Right lobe of liver (tissue), 4 donors: ENCODE results near the gene MMP21.

Experiments used
- CTCF ChIP-seq, 4 donors: fragments of 200-600 bp in 3 of 4; fragments of 450-650 bp in 1 of 4; IDR thresholded peaks; one replicate each; pipeline versions ENCODE4 v1.5.1 to v1.8.0; 2016 to 2022; ENCODE audit warnings: antibody characterized with exemption in 4 of 4, mild to moderate bottlenecking in 2 of 4
- POLR2A ChIP-seq: fragments of 450-650 bp; IDR thresholded peaks from one replicate; pipeline ENCODE4 v1.6.1; 2017; ENCODE audit warnings: antibody characterized with exemption, mild to moderate bottlenecking
- donor health status: DM: no; HTN: no; CAD: no.
- donor health status: DM: no; HTN: no; CAD: no.
- donor health status: DM: no; HTN: yes; CAD: no.

DNA sequence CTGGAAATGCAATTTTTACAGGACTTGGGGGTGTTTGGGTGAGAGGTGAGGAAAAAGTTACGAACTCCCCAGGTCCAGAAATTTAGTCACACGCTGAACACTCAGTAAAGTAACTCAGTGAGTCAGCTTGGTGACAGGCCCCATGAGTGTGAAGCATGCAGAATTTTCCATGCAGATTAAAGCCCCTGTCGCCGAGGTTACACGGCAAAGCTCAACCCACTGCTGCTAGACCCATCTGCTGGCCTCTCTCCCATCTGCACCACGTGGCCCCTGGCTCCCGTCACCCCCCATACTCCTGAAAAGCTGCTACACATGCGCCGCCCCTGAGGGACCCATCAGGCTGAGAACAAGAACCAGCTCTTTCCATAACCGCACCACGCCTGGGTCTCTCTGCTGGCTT, 7.0 kb upstream of the MMP21 start:
- TF ChIP-seq CTCF (IDR thresholded peaks at IDR 0.05) (no peak), POLR2A (no peak)
